Measurements from ENCODE around the gene TIMP3.

DNA sequence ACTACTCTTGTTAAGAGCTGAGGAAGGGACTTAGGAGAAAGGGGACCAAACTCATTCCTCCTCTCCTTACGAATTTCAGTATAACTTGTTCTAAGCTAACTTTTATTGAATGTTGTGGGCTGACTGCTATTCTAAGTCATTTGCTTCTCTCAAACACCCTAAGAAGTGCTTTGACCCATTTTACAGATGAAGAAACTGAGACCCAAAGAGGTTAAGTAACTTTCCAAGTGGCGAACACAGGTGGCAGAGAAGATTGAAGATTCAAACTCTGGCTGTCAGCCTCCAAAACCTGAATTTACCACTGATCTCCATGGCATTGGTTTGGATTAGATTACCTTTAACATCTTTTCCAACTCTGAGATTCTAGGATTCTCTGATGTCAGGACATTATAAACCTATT is 52.2 kb downstream of the TIMP3 start:
- TF ChIP-seq CTCF (conservative IDR thresholded peaks at IDR 0.05; ENCODE audit: low read length) (no peak), EZH2phosphoT487 (IDR thresholded peaks at IDR 0.05; ENCODE audit: borderline replicate concordance) (no peak)
